Measurements from ENCODE around the gene NME9.

Gene NME9

DNA sequence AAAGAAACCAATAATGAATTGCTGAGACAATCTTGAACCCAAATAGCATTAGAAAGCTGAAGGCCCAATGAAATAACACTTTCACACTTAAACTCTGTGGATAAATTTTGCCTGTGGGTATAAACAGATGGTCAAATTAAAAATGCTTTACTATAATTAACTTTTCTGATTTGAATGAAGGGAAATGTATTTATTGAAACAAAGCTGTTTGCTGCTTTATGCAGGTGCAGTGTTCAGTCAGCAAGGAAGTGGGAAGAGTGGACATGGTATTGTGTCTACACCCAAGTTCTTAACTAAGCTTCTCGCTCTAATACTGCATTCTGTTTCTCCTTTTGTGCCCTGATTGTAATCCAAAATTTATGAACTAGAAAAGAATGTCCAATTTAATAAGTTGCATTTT, 31.8 kb downstream of the NME9 start:
- Histone ChIP-seq H2AFZ (ENCODE audit: low read length) (no peak overlapping the region), H3K4ac (ENCODE audit: low read length) (no peak overlapping the region), H3K14ac (ENCODE audit: low read length) (no peak overlapping the region), H2BK15ac (ENCODE audit: low read length) (no peak overlapping the region), H4K8ac (ENCODE audit: low read depth, low read length) (no peak overlapping the region), H3K4me2 (ENCODE audit: insufficient read depth, low read length, poor library complexity, severe bottlenecking) (no peak overlapping the region), H3K23ac (ENCODE audit: low read depth, low read length, poor library complexity) (no peak overlapping the region), H3K18ac (ENCODE audit: low read length) (no peak overlapping the region), H3K79me1 (ENCODE audit: low read depth, low read length) (no peaks in the 10 kb centered on the region), H3K27ac (replicated peaks; ENCODE audit: low read length) (no peak overlapping the region), H3K9ac (ENCODE audit: low read depth, low read length, poor library complexity) (no peak overlapping the region), H2AK5ac (ENCODE audit: low read depth, low read length) (no peak overlapping the region), H3K4me3 (ENCODE audit: low read length in 2 of 2) (no peak overlapping the region), H3K36me3 (replicated peaks in 1 of 2; ENCODE audit: control insufficient read depth in 2 of 2, insufficient read depth in 2 of 2, low read length in 2 of 2) (peaks cover 19 to 65% of the 10 kb centered on the region in 2 donors), H3K9me3 (replicated peaks in 1 of 2; ENCODE audit: control insufficient read depth in 2 of 2, insufficient read depth in 1 of 2, low read depth in 1 of 2, low read length in 2 of 2) (peaks cover 0 to 2% of the 10 kb centered on the region in 2 donors), H3K27me3 (ENCODE audit: control insufficient read depth in 3 of 3, insufficient read depth in 3 of 3, low read depth in 1 of 3, low read length in 3 of 3) (no peaks in the 10 kb centered on the region), H3K4me1 (ENCODE audit: control insufficient read depth in 2 of 2, insufficient read depth in 1 of 2, low read depth in 1 of 2, low read length in 2 of 2) (no peaks in the 10 kb centered on the region), H2BK120ac (ENCODE audit: low read depth, low read length) (no peak overlapping the region), H2BK5ac (ENCODE audit: low read length) (no peak overlapping the region), H2BK12ac (ENCODE audit: low read length) (no peak overlapping the region), H4K91ac (ENCODE audit: low read depth, low read length, poor library complexity) (no peak overlapping the region)
- no CpG with 5 or more reads among the region's 1 CpG for WGBS, 2 donors (ENCODE audit: extremely low coverage in 2 of 2, insufficient read length in 2 of 2, insufficient replicate concordance in 1 of 2)
- no peak for DNase-seq (ENCODE audit: low spot score)

DNA sequence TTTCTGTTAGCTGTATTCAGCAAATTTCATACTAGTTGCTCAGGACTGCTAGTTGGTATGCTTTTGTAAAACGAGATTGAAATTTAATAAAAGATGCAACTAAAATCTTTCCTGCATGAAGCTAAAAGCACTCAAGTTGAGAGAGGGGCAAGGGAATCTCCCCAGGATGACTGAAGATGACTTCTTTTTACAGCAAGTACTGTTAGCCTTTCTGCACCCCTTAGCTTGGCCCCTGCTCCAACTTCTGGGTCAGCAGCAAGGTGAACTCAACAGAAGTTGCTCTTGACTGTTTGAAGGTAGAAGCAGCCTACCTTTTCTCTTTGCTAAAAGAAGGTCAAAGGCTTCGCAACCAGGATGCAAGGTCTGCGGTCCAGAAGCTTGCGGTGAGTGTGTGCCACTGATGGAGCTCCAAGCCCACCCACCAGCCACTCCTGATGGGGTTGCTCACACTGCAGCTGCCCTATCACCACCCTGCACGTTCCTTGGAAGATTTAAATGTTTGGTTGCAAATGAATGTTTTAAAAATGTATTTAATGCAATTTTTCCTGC, 32.5 kb downstream of the NME9 start:
- Histone ChIP-seq H3K4me1 (ENCODE audit: control insufficient read depth in 2 of 2, insufficient read depth in 1 of 2, low read depth in 1 of 2, low read length in 2 of 2) (no peaks in the 10 kb centered on the region), H2AFZ (ENCODE audit: low read length) (no peak overlapping the region), H3K27ac (replicated peaks; ENCODE audit: low read length) (no peak overlapping the region), H4K8ac (ENCODE audit: low read depth, low read length) (no peak overlapping the region), H3K18ac (ENCODE audit: low read length) (no peak overlapping the region), H3K14ac (ENCODE audit: low read length) (no peak overlapping the region), H2BK15ac (ENCODE audit: low read length) (no peak overlapping the region), H4K91ac (ENCODE audit: low read depth, low read length, poor library complexity) (no peak overlapping the region), H3K4me3 (ENCODE audit: low read length in 2 of 2) (no peak overlapping the region), H3K4me2 (ENCODE audit: insufficient read depth, low read length, poor library complexity, severe bottlenecking) (no peak overlapping the region), H2BK12ac (ENCODE audit: low read length) (no peak overlapping the region), H2BK5ac (ENCODE audit: low read length) (no peak overlapping the region), H3K9me3 (replicated peaks in 1 of 2; ENCODE audit: control insufficient read depth in 2 of 2, insufficient read depth in 1 of 2, low read depth in 1 of 2, low read length in 2 of 2) (peaks cover 0 to 2% of the 10 kb centered on the region in 2 donors), H2AK5ac (ENCODE audit: low read depth, low read length) (no peak overlapping the region), H3K27me3 (ENCODE audit: control insufficient read depth in 3 of 3, insufficient read depth in 3 of 3, low read depth in 1 of 3, low read length in 3 of 3) (no peaks in the 10 kb centered on the region), H3K4ac (ENCODE audit: low read length) (no peak overlapping the region), H3K79me1 (ENCODE audit: low read depth, low read length) (no peaks in the 10 kb centered on the region), H3K23ac (ENCODE audit: low read depth, low read length, poor library complexity) (no peak overlapping the region), H2BK120ac (ENCODE audit: low read depth, low read length) (no peak overlapping the region), H3K36me3 (replicated peaks in 1 of 2; ENCODE audit: control insufficient read depth in 2 of 2, insufficient read depth in 2 of 2, low read length in 2 of 2) (peaks cover 21 to 73% of the 10 kb centered on the region in 2 donors), H3K9ac (ENCODE audit: low read depth, low read length, poor library complexity) (no peak overlapping the region)
- WGBS, 2 donors (ENCODE audit: extremely low coverage in 2 of 2, insufficient read length in 2 of 2, insufficient replicate concordance in 1 of 2) = no CpG with 5 or more reads among the region's 5 CpGs
- no peak for DNase-seq (ENCODE audit: low spot score)

DNA sequence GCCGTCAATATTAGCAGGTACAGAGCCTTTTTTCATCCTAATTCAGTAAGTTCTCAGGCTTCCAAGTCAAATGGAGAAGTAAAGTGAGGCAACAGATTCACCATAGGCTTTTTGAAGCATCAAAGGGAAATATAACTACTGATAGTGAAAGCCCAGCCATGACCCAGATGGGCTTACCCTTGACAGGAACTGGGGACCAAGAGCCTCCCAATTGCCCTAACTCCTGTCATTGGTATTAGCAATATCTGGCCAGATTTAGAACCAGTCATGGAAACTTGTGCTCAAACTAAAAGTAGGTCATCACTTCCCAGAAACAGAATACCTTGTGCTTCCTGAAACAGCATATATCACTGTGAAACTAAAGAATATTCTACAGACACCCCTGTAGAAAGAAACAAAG, 33.0 kb downstream of the NME9 start:
- peaks cover 21 to 75% of the 10 kb centered on the region in 2 donors for H3K36me3 ChIP-seq (replicated peaks in 1 of 2; ENCODE audit: control insufficient read depth in 2 of 2, insufficient read depth in 2 of 2, low read length in 2 of 2)

DNA sequence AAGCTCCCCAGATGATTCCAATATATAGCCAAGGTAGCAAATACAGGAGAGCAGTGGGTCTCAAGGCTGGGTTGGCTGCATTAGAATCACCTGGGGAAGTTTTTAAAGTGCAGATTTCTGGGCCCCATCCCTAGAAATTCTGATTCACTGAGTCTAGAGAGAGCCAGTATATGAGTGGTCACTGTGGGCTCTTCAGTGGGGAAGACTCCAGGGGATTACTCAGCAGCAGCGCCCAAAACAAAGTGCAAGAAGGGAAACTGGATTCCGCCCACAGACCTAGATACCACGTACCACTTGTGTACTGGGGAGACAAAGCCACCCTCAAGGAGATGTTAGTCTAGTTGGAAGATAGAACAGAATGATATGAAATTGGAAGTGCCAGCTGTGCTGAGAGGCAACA, 40.0 kb downstream of the NME9 start:
- Histone ChIP-seq H4K91ac (ENCODE audit: low read depth, low read length, poor library complexity) (no peak overlapping the region), H2BK15ac (ENCODE audit: low read length) (no peak overlapping the region), H4K8ac (ENCODE audit: low read depth, low read length) (no peak overlapping the region), H3K9ac (ENCODE audit: low read depth, low read length, poor library complexity) (no peak overlapping the region), H2AK5ac (ENCODE audit: low read depth, low read length) (no peak overlapping the region), H2BK5ac (ENCODE audit: low read length) (no peak overlapping the region), H3K4me2 (ENCODE audit: insufficient read depth, low read length, poor library complexity, severe bottlenecking) (no peak overlapping the region), H3K4me1 (ENCODE audit: control insufficient read depth in 2 of 2, insufficient read depth in 1 of 2, low read depth in 1 of 2, low read length in 2 of 2) (no peaks in the 10 kb centered on the region), H3K9me3 (replicated peaks in 1 of 2; ENCODE audit: control insufficient read depth in 2 of 2, insufficient read depth in 1 of 2, low read depth in 1 of 2, low read length in 2 of 2) (no peaks in the 10 kb centered on the region), H3K23ac (ENCODE audit: low read depth, low read length, poor library complexity) (no peak overlapping the region), H2AFZ (ENCODE audit: low read length) (no peak overlapping the region), H3K4ac (ENCODE audit: low read length) (no peak overlapping the region), H2BK12ac (ENCODE audit: low read length) (no peak overlapping the region), H2BK120ac (ENCODE audit: low read depth, low read length) (no peak overlapping the region), H3K79me1 (ENCODE audit: low read depth, low read length) (no peaks in the 10 kb centered on the region), H3K36me3 (replicated peaks in 1 of 2; ENCODE audit: control insufficient read depth in 2 of 2, insufficient read depth in 2 of 2, low read length in 2 of 2) (peaks cover 18 to 95% of the 10 kb centered on the region in 2 donors), H3K27me3 (ENCODE audit: control insufficient read depth in 3 of 3, insufficient read depth in 3 of 3, low read depth in 1 of 3, low read length in 3 of 3) (no peaks in the 10 kb centered on the region), H3K14ac (ENCODE audit: low read length) (no peak overlapping the region), H3K18ac (ENCODE audit: low read length) (no peak overlapping the region), H3K27ac (replicated peaks; ENCODE audit: low read length) (no peak overlapping the region), H3K4me3 (ENCODE audit: low read length in 2 of 2) (no peak overlapping the region)
- DNase-seq (ENCODE audit: low spot score) = no peak
- WGBS, 2 donors (ENCODE audit: extremely low coverage in 2 of 2, insufficient read length in 2 of 2, insufficient replicate concordance in 1 of 2) = no CpG with 5 or more reads among the region's 3 CpGs

More for the DNA sequence above, 33.0 kb downstream of the NME9 start:
- Histone ChIP-seq H3K27ac (replicated peaks; ENCODE audit: low read length) (no peak overlapping the region), H3K23ac (ENCODE audit: low read depth, low read length, poor library complexity) (no peak overlapping the region), H3K4me3 (ENCODE audit: low read length in 2 of 2) (no peak overlapping the region), H3K9me3 (replicated peaks in 1 of 2; ENCODE audit: control insufficient read depth in 2 of 2, insufficient read depth in 1 of 2, low read depth in 1 of 2, low read length in 2 of 2) (peaks cover 0 to 2% of the 10 kb centered on the region in 2 donors), H3K9ac (ENCODE audit: low read depth, low read length, poor library complexity) (no peak overlapping the region), H3K79me1 (ENCODE audit: low read depth, low read length) (no peaks in the 10 kb centered on the region), H2BK5ac (ENCODE audit: low read length) (no peak overlapping the region), H2BK12ac (ENCODE audit: low read length) (no peak overlapping the region), H2AFZ (ENCODE audit: low read length) (no peak overlapping the region), H3K14ac (ENCODE audit: low read length) (no peak overlapping the region), H3K27me3 (ENCODE audit: control insufficient read depth in 3 of 3, insufficient read depth in 3 of 3, low read depth in 1 of 3, low read length in 3 of 3) (no peaks in the 10 kb centered on the region), H3K4me1 (ENCODE audit: control insufficient read depth in 2 of 2, insufficient read depth in 1 of 2, low read depth in 1 of 2, low read length in 2 of 2) (no peaks in the 10 kb centered on the region), H3K18ac (ENCODE audit: low read length) (no peak overlapping the region), H2AK5ac (ENCODE audit: low read depth, low read length) (no peak overlapping the region), H4K8ac (ENCODE audit: low read depth, low read length) (no peak overlapping the region), H4K91ac (ENCODE audit: low read depth, low read length, poor library complexity) (no peak overlapping the region), H2BK15ac (ENCODE audit: low read length) (no peak overlapping the region), H3K4ac (ENCODE audit: low read length) (no peak overlapping the region), H2BK120ac (ENCODE audit: low read depth, low read length) (no peak overlapping the region), H3K4me2 (ENCODE audit: insufficient read depth, low read length, poor library complexity, severe bottlenecking) (no peak overlapping the region)
- WGBS, 2 donors (ENCODE audit: extremely low coverage in 2 of 2, insufficient read length in 2 of 2, insufficient replicate concordance in 1 of 2) = no CpG with 5 or more reads among the region's 1 CpG
- DNase-seq (ENCODE audit: low spot score) = no peak

All from neuronal stem cell (in vitro differentiated cells).